ENCODE measurements around the gene PCNT. TPM values are rescaled to one million over a fixed set of nuclear protein-coding genes. Genes with fewer than 3 reads are reported as not detected.

PCNT gene
- total and polyA plus RNA-seq, 9 of the 15 experiments (the other 6 are each of a cell fraction or from before 2014, with no cell fraction given) = 9.1 to 53.5 (median 31.3) TPM

DNA sequence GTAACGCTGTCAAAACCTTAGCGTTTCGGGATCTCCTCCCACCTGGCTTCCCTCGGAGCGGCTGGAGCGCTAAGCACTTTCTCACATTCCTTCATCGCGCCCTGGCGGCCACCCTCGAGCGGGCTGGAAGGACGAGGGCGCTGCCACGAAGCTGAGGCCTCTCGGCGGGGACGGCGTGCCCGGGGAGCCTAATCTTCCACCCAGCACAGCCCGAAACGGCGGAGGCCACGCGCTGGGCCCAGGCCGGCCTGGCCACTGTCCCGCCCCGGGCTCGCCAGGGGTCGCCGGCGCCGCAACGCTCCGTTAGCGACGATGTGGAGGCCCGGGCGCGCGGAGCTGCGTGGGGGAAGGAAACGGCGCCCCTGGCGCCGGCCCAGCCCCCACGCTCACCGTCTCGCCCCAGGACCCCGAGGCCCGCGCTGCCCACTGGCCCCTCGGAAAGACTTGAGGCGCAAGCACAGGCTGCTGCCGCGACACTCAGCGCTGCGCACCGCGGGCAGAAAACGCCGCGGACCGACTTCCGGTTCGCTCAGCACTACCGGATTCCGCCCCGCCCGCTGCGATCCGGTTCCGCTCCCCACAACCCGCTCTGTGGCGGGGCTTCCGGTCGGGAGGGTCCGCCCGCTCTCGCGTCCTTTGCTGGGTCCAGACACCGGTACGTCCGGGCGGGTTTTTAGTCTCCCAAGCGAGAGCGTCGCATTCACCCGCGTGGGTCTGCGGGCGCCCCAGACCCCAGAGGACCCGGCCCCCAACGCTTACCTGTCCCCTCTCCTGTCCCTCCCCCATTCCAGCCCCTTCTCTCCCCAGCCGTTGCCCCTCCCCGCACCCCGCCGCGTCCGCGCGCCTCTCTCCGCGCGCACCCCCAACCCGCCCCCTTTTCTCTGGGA is 38.0 kb upstream of the PCNT start, which contains the start of gene YBEY (continued):
- TF ChIP-seq, protein P1, sequence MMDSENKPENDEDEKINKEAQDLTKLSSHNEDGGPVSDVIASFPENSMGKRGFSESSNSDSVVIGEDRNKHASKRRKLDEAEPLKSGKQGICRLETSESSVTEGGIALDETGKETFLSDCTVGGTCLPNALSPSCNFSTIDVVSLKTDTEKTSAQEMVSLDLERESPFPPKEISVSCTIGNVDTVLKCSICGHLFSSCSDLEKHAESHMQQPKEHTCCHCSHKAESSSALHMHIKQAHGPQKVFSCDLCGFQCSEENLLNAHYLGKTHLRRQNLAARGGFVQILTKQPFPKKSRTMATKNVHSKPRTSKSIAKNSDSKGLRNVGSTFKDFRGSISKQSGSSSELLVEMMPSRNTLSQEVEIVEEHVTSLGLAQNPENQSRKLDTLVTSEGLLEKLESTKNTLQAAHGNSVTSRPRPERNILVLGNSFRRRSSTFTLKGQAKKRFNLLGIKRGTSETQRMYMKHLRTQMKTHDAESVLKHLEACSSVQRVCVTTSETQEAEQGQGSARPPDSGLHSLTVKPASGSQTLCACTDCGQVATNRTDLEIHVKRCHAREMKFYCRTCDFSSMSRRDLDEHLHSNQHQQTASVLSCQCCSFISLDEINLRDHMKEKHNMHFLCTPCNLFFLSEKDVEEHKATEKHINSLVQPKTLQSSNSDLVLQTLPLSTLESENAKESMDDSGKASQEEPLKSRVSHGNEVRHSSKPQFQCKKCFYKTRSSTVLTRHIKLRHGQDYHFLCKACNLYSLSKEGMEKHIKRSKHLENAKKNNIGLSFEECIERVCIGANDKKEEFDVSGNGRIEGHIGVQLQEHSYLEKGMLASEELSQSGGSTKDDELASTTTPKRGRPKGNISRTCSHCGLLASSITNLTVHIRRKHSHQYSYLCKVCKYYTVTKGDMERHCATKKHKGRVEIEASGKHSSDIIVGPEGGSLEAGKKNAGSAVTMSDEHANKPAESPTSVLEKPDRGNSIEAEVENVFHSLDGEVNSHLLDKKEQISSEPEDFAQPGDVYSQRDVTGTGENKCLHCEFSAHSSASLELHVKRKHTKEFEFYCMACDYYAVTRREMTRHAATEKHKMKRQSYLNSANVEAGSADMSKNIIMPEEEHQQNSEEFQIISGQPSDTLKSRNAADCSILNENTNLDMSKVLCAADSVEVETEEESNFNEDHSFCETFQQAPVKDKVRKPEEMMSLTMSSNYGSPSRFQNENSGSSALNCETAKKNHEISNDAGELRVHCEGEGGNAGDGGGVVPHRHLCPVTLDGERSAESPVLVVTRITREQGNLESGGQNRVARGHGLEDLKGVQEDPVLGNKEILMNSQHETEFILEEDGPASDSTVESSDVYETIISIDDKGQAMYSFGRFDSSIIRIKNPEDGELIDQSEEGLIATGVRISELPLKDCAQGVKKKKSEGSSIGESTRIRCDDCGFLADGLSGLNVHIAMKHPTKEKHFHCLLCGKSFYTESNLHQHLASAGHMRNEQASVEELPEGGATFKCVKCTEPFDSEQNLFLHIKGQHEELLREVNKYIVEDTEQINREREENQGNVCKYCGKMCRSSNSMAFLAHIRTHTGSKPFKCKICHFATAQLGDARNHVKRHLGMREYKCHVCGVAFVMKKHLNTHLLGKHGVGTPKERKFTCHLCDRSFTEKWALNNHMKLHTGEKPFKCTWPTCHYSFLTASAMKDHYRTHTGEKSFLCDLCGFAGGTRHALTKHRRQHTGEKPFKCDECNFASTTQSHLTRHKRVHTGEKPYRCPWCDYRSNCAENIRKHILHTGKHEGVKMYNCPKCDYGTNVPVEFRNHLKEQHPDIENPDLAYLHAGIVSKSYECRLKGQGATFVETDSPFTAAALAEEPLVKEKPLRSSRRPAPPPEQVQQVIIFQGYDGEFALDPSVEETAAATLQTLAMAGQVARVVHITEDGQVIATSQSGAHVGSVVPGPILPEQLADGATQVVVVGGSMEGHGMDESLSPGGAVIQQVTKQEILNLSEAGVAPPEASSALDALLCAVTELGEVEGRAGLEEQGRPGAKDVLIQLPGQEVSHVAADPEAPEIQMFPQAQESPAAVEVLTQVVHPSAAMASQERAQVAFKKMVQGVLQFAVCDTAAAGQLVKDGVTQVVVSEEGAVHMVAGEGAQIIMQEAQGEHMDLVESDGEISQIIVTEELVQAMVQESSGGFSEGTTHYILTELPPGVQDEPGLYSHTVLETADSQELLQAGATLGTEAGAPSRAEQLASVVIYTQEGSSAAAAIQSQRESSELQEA (IDR thresholded peaks at IDR 0.05; ENCODE audit: low read depth) = no peak
- TF ChIP-seq ZNF707 (CRISPR knock-in tag; conservative IDR thresholded peaks at IDR 0.05) = no peak
- peak; percentile 19; the same call in 1 of the 2 replicates for TF ChIP-seq EP300 (IDR thresholded peaks at IDR 0.05; ENCODE audit: low read length)
- TF ChIP-seq, protein P2, sequence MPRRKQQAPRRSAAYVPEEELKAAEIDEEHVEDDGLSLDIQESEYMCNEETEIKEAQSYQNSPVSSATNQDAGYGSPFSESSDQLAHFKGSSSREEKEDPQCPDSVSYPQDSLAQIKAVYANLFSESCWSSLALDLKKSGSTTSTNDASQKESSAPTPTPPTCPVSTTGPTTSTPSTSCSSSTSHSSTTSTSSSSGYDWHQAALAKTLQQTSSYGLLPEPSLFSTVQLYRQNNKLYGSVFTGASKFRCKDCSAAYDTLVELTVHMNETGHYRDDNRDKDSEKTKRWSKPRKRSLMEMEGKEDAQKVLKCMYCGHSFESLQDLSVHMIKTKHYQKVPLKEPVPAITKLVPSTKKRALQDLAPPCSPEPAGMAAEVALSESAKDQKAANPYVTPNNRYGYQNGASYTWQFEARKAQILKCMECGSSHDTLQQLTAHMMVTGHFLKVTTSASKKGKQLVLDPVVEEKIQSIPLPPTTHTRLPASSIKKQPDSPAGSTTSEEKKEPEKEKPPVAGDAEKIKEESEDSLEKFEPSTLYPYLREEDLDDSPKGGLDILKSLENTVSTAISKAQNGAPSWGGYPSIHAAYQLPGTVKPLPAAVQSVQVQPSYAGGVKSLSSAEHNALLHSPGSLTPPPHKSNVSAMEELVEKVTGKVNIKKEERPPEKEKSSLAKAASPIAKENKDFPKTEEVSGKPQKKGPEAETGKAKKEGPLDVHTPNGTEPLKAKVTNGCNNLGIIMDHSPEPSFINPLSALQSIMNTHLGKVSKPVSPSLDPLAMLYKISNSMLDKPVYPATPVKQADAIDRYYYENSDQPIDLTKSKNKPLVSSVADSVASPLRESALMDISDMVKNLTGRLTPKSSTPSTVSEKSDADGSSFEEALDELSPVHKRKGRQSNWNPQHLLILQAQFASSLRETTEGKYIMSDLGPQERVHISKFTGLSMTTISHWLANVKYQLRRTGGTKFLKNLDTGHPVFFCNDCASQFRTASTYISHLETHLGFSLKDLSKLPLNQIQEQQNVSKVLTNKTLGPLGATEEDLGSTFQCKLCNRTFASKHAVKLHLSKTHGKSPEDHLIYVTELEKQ (CRISPR knock-in tag; IDR thresholded peaks at IDR 0.05) = no peak
- TF ChIP-seq POU5F1 (IDR thresholded peaks at IDR 0.05; ENCODE audit: borderline replicate concordance, low read depth, low read length, partially characterized antibody) = no peak
- no peak for TF ChIP-seq BACH1 (tag; IDR thresholded peaks at IDR 0.05)
- TF ChIP-seq, protein P3, sequence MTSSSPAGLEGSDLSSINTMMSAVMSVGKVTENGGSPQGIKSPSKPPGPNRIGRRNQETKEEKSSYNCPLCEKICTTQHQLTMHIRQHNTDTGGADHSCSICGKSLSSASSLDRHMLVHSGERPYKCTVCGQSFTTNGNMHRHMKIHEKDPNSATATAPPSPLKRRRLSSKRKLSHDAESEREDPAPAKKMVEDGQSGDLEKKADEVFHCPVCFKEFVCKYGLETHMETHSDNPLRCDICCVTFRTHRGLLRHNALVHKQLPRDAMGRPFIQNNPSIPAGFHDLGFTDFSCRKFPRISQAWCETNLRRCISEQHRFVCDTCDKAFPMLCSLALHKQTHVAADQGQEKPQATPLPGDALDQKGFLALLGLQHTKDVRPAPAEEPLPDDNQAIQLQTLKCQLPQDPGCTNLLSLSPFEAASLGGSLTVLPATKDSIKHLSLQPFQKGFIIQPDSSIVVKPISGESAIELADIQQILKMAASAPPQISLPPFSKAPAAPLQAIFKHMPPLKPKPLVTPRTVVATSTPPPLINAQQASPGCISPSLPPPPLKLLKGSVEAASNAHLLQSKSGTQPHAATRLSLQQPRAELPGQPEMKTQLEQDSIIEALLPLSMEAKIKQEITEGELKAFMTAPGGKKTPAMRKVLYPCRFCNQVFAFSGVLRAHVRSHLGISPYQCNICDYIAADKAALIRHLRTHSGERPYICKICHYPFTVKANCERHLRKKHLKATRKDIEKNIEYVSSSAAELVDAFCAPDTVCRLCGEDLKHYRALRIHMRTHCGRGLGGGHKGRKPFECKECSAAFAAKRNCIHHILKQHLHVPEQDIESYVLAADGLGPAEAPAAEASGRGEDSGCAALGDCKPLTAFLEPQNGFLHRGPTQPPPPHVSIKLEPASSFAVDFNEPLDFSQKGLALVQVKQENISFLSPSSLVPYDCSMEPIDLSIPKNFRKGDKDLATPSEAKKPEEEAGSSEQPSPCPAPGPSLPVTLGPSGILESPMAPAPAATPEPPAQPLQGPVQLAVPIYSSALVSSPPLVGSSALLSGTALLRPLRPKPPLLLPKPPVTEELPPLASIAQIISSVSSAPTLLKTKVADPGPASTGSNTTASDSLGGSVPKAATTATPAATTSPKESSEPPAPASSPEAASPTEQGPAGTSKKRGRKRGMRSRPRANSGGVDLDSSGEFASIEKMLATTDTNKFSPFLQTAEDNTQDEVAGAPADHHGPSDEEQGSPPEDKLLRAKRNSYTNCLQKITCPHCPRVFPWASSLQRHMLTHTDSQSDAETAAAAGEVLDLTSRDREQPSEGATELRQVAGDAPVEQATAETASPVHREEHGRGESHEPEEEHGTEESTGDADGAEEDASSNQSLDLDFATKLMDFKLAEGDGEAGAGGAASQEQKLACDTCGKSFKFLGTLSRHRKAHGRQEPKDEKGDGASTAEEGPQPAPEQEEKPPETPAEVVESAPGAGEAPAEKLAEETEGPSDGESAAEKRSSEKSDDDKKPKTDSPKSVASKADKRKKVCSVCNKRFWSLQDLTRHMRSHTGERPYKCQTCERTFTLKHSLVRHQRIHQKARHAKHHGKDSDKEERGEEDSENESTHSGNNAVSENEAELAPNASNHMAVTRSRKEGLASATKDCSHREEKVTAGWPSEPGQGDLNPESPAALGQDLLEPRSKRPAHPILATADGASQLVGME (CRISPR knock-in tag; IDR thresholded peaks at IDR 0.05) = no peak
- TF ChIP-seq BRF1 (IDR thresholded peaks at IDR 0.05; ENCODE audit: borderline replicate concordance, extremely low read depth, insufficient read length) = no peak
